ENCODE results near the gene ACTA1. TPM values are rescaled to one million over a fixed set of nuclear protein-coding genes. Genes with fewer than 3 reads are reported as not detected.
"Not testable (repeated sequence)": the region's sequence is repeated elsewhere in the genome, so short reads cannot be mapped to it uniquely, and the experiment has no call there.

The ACTA1 gene
- total RNA-seq, 1 donor from 2014 or later = 7,565 TPM

- no peak for TF ChIP-seq CTCF (IDR thresholded peaks at IDR 0.05; ENCODE audit: borderline replicate concordance)
- no peaks in the 10 kb centered on the region for H3K4me1 ChIP-seq
- H3K9me3 ChIP-seq (replicated peaks) = no peaks in the 10 kb centered on the region
- peaks cover 46% of the 10 kb centered on the region for H3K27me3 ChIP-seq (ENCODE audit: low read depth)
- H3K4me3 ChIP-seq = no peak overlapping the region
- intact Hi-C loops (cut with micrococcal nuclease) = no loop called here
- no peak overlapping the region for H3K27ac ChIP-seq (replicated peaks)
- DNase-seq = no peak
- no peaks in the 10 kb centered on the region for H3K36me3 ChIP-seq
Measured at GRCh38 chr1:229397762-229398161, 36.1 kb downstream of the ACTA1 start.

GRCh38 chr1:229396585-229397206 lies 37.2 kb downstream of the ACTA1 start:
- no peak overlapping the region for H3K27ac ChIP-seq (replicated peaks)
- H3K36me3 ChIP-seq = no peaks in the 10 kb centered on the region
- no peak for DNase-seq
- H3K9me3 ChIP-seq (replicated peaks) = no peaks in the 10 kb centered on the region
- H3K4me1 ChIP-seq = no peaks in the 10 kb centered on the region
- peaks cover 38% of the 10 kb centered on the region for H3K27me3 ChIP-seq (ENCODE audit: low read depth)
- no peak overlapping the region for H3K4me3 ChIP-seq
- TF ChIP-seq CTCF (IDR thresholded peaks at IDR 0.05; ENCODE audit: borderline replicate concordance) = no peak
- intact Hi-C loops (cut with micrococcal nuclease) = no loop called here

GRCh38 chr1:229394517-229394916 lies 39.4 kb downstream of the ACTA1 start:
- H3K27me3 ChIP-seq (ENCODE audit: low read depth) = peaks cover 26% of the 10 kb centered on the region
- intact Hi-C loops (cut with micrococcal nuclease); H3K36me3 ChIP-seq; H3K27ac ChIP-seq (replicated peaks); DNase-seq; H3K4me3 ChIP-seq; H3K9me3 ChIP-seq (replicated peaks); H3K4me1 ChIP-seq: not testable (repeated sequence)

- peaks cover 26% of the 10 kb centered on the region for H3K27me3 ChIP-seq (ENCODE audit: low read depth)
- no peak overlapping the region for H3K27ac ChIP-seq (replicated peaks)
- intact Hi-C loops (cut with micrococcal nuclease) = no loop called here
- H3K4me3 ChIP-seq = no peak overlapping the region
- no peaks in the 10 kb centered on the region for H3K4me1 ChIP-seq
- TF ChIP-seq CTCF (IDR thresholded peaks at IDR 0.05; ENCODE audit: borderline replicate concordance) = no peak
- no peaks in the 10 kb centered on the region for H3K36me3 ChIP-seq
- DNase-seq = no peak
- H3K9me3 ChIP-seq (replicated peaks) = peaks cover 8% of the 10 kb centered on the region
Measured at GRCh38 chr1:229392936-229393335, 41.0 kb downstream of the ACTA1 start.

- Histone ChIP-seq H3K27me3 (ENCODE audit: low read depth) (peaks cover 29% of the 10 kb centered on the region), H3K9me3 (replicated peaks) (peaks cover 8% of the 10 kb centered on the region), H3K36me3 (no peaks in the 10 kb centered on the region), H3K4me1 (peaks cover 5% of the 10 kb centered on the region), H3K27ac (replicated peaks) (no peak overlapping the region), H3K4me3 (no peak overlapping the region)
- TF ChIP-seq CTCF (IDR thresholded peaks at IDR 0.05; ENCODE audit: borderline replicate concordance) = no peak
- DNase-seq = no peak
- intact Hi-C loops (cut with micrococcal nuclease) = no loop called here
Measured at GRCh38 chr1:229390130-229390529, 43.8 kb downstream of the ACTA1 start.

- intact Hi-C loops (cut with micrococcal nuclease) = no loop called here
Measured at GRCh38 chr1:229388897-229389580, 44.9 kb downstream of the ACTA1 start.

More at GRCh38 chr1:229388897-229389580, 44.9 kb downstream of the ACTA1 start:
- Histone ChIP-seq H3K4me3 (no peak overlapping the region), H3K36me3 (no peaks in the 10 kb centered on the region), H3K27ac (replicated peaks) (no peak overlapping the region), H3K9me3 (replicated peaks) (peaks cover 8% of the 10 kb centered on the region), H3K4me1 (peaks cover 5% of the 10 kb centered on the region), H3K27me3 (ENCODE audit: low read depth) (peaks cover 23% of the 10 kb centered on the region)
- no peak for DNase-seq
- TF ChIP-seq CTCF (IDR thresholded peaks at IDR 0.05; ENCODE audit: borderline replicate concordance) = no peak

Measured in left ventricle myocardium inferior (tissue), 1 donor.